ENCODE results near the gene SLC19A1. TPM values are rescaled to one million over a fixed set of nuclear protein-coding genes. Genes with fewer than 3 reads are reported as not detected.
"Not testable (repeated sequence)": the region's sequence is repeated elsewhere in the genome, so short reads cannot be mapped to it uniquely, and the experiment has no call there.

Gene SLC19A1
- total RNA-seq, 4 donors from 2014 or later = 1.8 to 9.6 (median 2.1) TPM

- no peaks in the 10 kb centered on the region for H3K36me3 ChIP-seq
- no peak overlapping the region for H3K27ac ChIP-seq
- no peak for DNase-seq
- H3K4me1 ChIP-seq = no peaks in the 10 kb centered on the region
- H3K4me3 ChIP-seq = no peak overlapping the region
- no peak for ATAC-seq
- TF ChIP-seq POLR2A (IDR thresholded peaks at IDR 0.05) (no peak), CTCF (IDR thresholded peaks at IDR 0.05 in 4 of 5, conservative IDR thresholded peaks at IDR 0.05 in 1 of 5) (no peak)
- peaks cover 0 to 10% (median 7%) of the 10 kb centered on the region in 3 donors for H3K27me3 ChIP-seq
- intact Hi-C loops (cut with DNase I; ENCODE audit: low total_unique reads) (no loop called here), in situ Hi-C loops (cut with MboI; ENCODE audit: low sequenced_read_pairs in 4 of 4) (loop anchor here in 3 of 4 donors (25.0 kb wide), 1 partner anchor 242 kb away; no protein-coding TSS in a partner anchor)
- H3K9me3 ChIP-seq = no peaks in the 10 kb centered on the region
Observed at GRCh38 chr21:45570071-45570470, 27.8 kb upstream of the SLC19A1 start.

GRCh38 chr21:45568383-45568782 is 26.1 kb upstream of the SLC19A1 start:
- no peak for DNase-seq
- TF ChIP-seq CTCF (IDR thresholded peaks at IDR 0.05 in 4 of 5, conservative IDR thresholded peaks at IDR 0.05 in 1 of 5) = no peak
- TF ChIP-seq POLR2A (IDR thresholded peaks at IDR 0.05) = no peak
- intact Hi-C loops (cut with DNase I; ENCODE audit: low total_unique reads) = no loop called here
- Histone ChIP-seq H3K4me3 (no peak overlapping the region), H3K36me3 (no peaks in the 10 kb centered on the region), H3K27ac (no peak overlapping the region), H3K4me1 (no peaks in the 10 kb centered on the region), H3K9me3 (no peaks in the 10 kb centered on the region), H3K27me3 (peaks cover 0 to 17% (median 11%) of the 10 kb centered on the region in 3 donors)
- in situ Hi-C loops (cut with MboI; ENCODE audit: low sequenced_read_pairs in 4 of 4) = loop anchor here in 3 of 4 donors (25.0 kb wide), 1 partner anchor 244 kb away; no protein-coding TSS in a partner anchor
- ATAC-seq = no peak

- in situ Hi-C loops (cut with MboI; ENCODE audit: low sequenced_read_pairs in 4 of 4) = loop anchor here in 3 of 4 donors (25.0 kb wide), 1 partner anchor 248 kb away; no protein-coding TSS in a partner anchor
- H3K27ac ChIP-seq; DNase-seq; ATAC-seq; H3K4me3 ChIP-seq; H3K9me3 ChIP-seq; intact Hi-C loops (cut with DNase I; ENCODE audit: low total_unique reads); H3K36me3 ChIP-seq; H3K4me1 ChIP-seq: not testable (repeated sequence)
- H3K27me3 ChIP-seq = peaks cover 7 to 25% (median 15%) of the 10 kb centered on the region in 3 donors
Observed at GRCh38 chr21:45564137-45564536, 21.9 kb upstream of the SLC19A1 start.

GRCh38 chr21:45562965-45563364 is 20.7 kb upstream of the SLC19A1 start:
- Histone ChIP-seq H3K4me3 (no peak overlapping the region), H3K27ac (no peak overlapping the region), H3K27me3 (peaks cover 7 to 20% (median 15%) of the 10 kb centered on the region in 3 donors), H3K4me1 (no peaks in the 10 kb centered on the region), H3K9me3 (no peaks in the 10 kb centered on the region), H3K36me3 (no peaks in the 10 kb centered on the region)
- TF ChIP-seq CTCF (IDR thresholded peaks at IDR 0.05 in 4 of 5, conservative IDR thresholded peaks at IDR 0.05 in 1 of 5) (no peak), POLR2A (IDR thresholded peaks at IDR 0.05) (no peak)
- intact Hi-C loops (cut with DNase I; ENCODE audit: low total_unique reads) (no loop called here), in situ Hi-C loops (cut with MboI; ENCODE audit: low sequenced_read_pairs in 4 of 4) (loop anchor here in 3 of 4 donors (25.0 kb wide), 1 partner anchor 249 kb away; no protein-coding TSS in a partner anchor)
- ATAC-seq (no peak), DNase-seq (no peak)

GRCh38 chr21:45562402-45562801 is 20.2 kb upstream of the SLC19A1 start:
- H3K9me3 ChIP-seq = no peaks in the 10 kb centered on the region
- no peaks in the 10 kb centered on the region for H3K4me1 ChIP-seq
- H3K4me3 ChIP-seq = no peak overlapping the region
- in situ Hi-C loops (cut with MboI; ENCODE audit: low sequenced_read_pairs in 4 of 4) = loop anchor here in 3 of 4 donors (25.0 kb wide), 1 partner anchor 250 kb away; no protein-coding TSS in a partner anchor
- H3K27me3 ChIP-seq = peaks cover 7 to 20% (median 12%) of the 10 kb centered on the region in 3 donors
- H3K36me3 ChIP-seq = no peaks in the 10 kb centered on the region
- TF ChIP-seq POLR2A (IDR thresholded peaks at IDR 0.05) = no peak
- TF ChIP-seq CTCF (IDR thresholded peaks at IDR 0.05 in 4 of 5, conservative IDR thresholded peaks at IDR 0.05 in 1 of 5) = no peak
- intact Hi-C loops (cut with DNase I; ENCODE audit: low total_unique reads) = no loop called here
- no peak for ATAC-seq
- H3K27ac ChIP-seq = no peak overlapping the region
- DNase-seq = no peak

GRCh38 chr21:45561241-45561640 is 19.0 kb upstream of the SLC19A1 start:
- H3K4me3 ChIP-seq; DNase-seq; H3K27ac ChIP-seq; H3K36me3 ChIP-seq; H3K4me1 ChIP-seq; ATAC-seq; H3K9me3 ChIP-seq; intact Hi-C loops (cut with DNase I; ENCODE audit: low total_unique reads): not testable (repeated sequence)
- in situ Hi-C loops (cut with MboI; ENCODE audit: low sequenced_read_pairs in 4 of 4) = loop anchor here in 3 of 4 donors (25.0 kb wide), 1 partner anchor 251 kb away; no protein-coding TSS in a partner anchor
- peaks cover 7 to 20% (median 12%) of the 10 kb centered on the region in 3 donors for H3K27me3 ChIP-seq
